PC-9 (cell line): ENCODE results near the gene ZNF609. TPM values are rescaled to one million over a fixed set of nuclear protein-coding genes. Genes with fewer than 3 reads are reported as not detected.
A peak's percentile ranks its signal among the peaks of the same experiment; 100 is the strongest.

Experiments
- BruUV-seq: library from RNA; stranded (reverse); fragments of 400-500 nt; replicated peaks from 2 replicates; lab custom pipeline; 2021; lab: Mats Ljungman, UMichigan
- CTCF ChIA-PET: fragments of 300-600 bp; sonication (Branson Sonifier 250); formaldehyde crosslinking; loops from one replicate; lab custom pipeline; 2022; ENCODE audit warnings: antibody characterized with exemption; lab: Charles Lee
- POLR2A ChIA-PET: fragments of 300-600 bp; sonication (Branson Sonifier 250); formaldehyde crosslinking; loops from one replicate; lab custom pipeline; 2022; ENCODE audit warnings: antibody characterized with exemption; ENCODE audit not compliant: unreplicated experiment; lab: Charles Lee
- DNase-seq, 2 experiments: peaks; one replicate each; pipeline versions ENCODE4 v3.0.0 to v3.0.0-alpha.2; 2015 to 2022; ENCODE audit warnings: mixed read lengths in 1 of 2
- H2AFZ ChIP-seq: fragments of 200-600 bp; sonication (generic); 2 replicates; pipeline ENCODE4 v1.8.1; 2017; ENCODE audit warnings: antibody characterized with exemption
- H3F3A ChIP-seq: fragments of 200-600 bp; sonication (generic); 2 replicates; pipeline ENCODE4 v1.8.1; 2017; ENCODE audit warnings: antibody characterized with exemption, mild to moderate bottlenecking, low read depth; ENCODE audit not compliant: insufficient read depth
- H3K27ac ChIP-seq: fragments of 200-600 bp; sonication (generic); 2 replicates; pipeline ENCODE4 v1.6.1; 2016; ENCODE audit warnings: mixed run types
- H3K27me3 ChIP-seq: fragments of 200-600 bp; sonication (generic); 2 replicates; pipeline ENCODE4 v1.6.1; 2016; ENCODE audit warnings: low read depth, mixed run types; ENCODE audit not compliant: insufficient read depth
- H3K36me3 ChIP-seq: fragments of 200-600 bp; sonication (generic); 2 replicates; pipeline ENCODE4 v1.6.1; 2016; ENCODE audit warnings: low read depth, mixed run types
- H3K4me1 ChIP-seq: fragments of 200-600 bp; sonication (generic); replicated peaks from 2 replicates; pipeline ENCODE4 v1.6.1; 2016; ENCODE audit warnings: mixed run types; ENCODE audit not compliant: insufficient read depth
- H3K4me2 ChIP-seq: fragments of 200-600 bp; sonication (generic); 2 replicates; pipeline ENCODE4 v1.6.1; 2017; ENCODE audit warnings: mixed run types
- H3K4me3 ChIP-seq: fragments of 200-600 bp; sonication (generic); 2 replicates; pipeline ENCODE4 v1.6.1; 2016; ENCODE audit warnings: mixed run types
- H3K79me2 ChIP-seq: fragments of 200-600 bp; sonication (generic); 2 replicates; pipeline ENCODE4 v1.6.1; 2017; ENCODE audit warnings: low read depth, mixed run types
- H3K9me2 ChIP-seq: fragments of 200-600 bp; sonication (generic); 2 replicates; pipeline ENCODE4 v1.8.1; 2017; ENCODE audit warnings: mild to moderate bottlenecking; ENCODE audit not compliant: insufficient read depth
- H3K9me3 ChIP-seq: fragments of 200-600 bp; sonication (generic); 2 replicates; pipeline ENCODE4 v1.8.1; 2016; ENCODE audit warnings: low read depth; ENCODE audit not compliant: insufficient read depth
- H4K20me1 ChIP-seq: fragments of 200-600 bp; sonication (generic); 2 replicates; pipeline ENCODE4 v1.8.1; 2017; ENCODE audit not compliant: insufficient read depth
- CTCF ChIP-seq: fragments of 200-600 bp; sonication (generic); conservative IDR thresholded peaks from 2 replicates; pipeline ENCODE4 v1.6.1; 2017; ENCODE audit warnings: mixed run types, antibody characterized with exemption, mild to moderate bottlenecking, moderate library complexity
- EZH2 ChIP-seq: fragments of 200-600 bp; sonication (generic); IDR thresholded peaks from 2 replicates; pipeline ENCODE4 v1.8.0; 2017; ENCODE audit warnings: antibody characterized with exemption, low read depth
- intact Hi-C: fragments of 100-400 bp; cut with micrococcal nuclease; formaldehyde crosslinking; loops from one replicate; pipeline ENCODE4 v1.10.0; 2022; ENCODE audit not compliant: unreplicated experiment
- total RNA-seq: library from RNA; stranded (reverse); gene quantifications from 2 replicates; pipeline ENCODE4 v1.2.3, GENCODE V29; 2021

The ZNF609 gene
- total RNA-seq, 1 experiment from 2014 or later, result 38.6 TPM

- Histone ChIP-seq H3K9me3 (no peaks in the 10 kb centered on the region), H4K20me1 (peaks cover 4% of the 10 kb centered on the region; the same call in 1 of the 2 replicates), H2AFZ (no peak overlapping the region), H3K36me3 (no peaks in the 10 kb centered on the region), H3K4me1 (no peaks in the 10 kb centered on the region), H3K27ac (no peak overlapping the region), H3K79me2 (no peaks in the 10 kb centered on the region), H3K27me3 (no peaks in the 10 kb centered on the region), H3K4me2 (no peak overlapping the region), H3K4me3 (no peak overlapping the region), H3F3A (no peaks in the 10 kb centered on the region; the same call in 1 of the 2 replicates), H3K9me2 (no peaks in the 10 kb centered on the region)
- POLR2A ChIA-PET, result no interaction called here
- intact Hi-C loops, result no loop called here
- CTCF ChIA-PET, result interaction anchor here (0.6 kb wide), 1 partner anchor 510 kb away, joined by 14 read pairs; no protein-coding TSS in a partner anchor
- no TSS peak for BruUV-seq
- TF ChIP-seq EZH2 (no peak), CTCF (no peak)
- DNase-seq, result no peak
Observed at GRCh38 chr15:64688770-64689169, 228.4 kb downstream of the ZNF609 start.

- CTCF ChIA-PET, result interaction anchor here (1.2 kb wide), 1 partner anchor 38 kb away, joined by 4 read pairs; no protein-coding TSS in a partner anchor
- no peaks in the 10 kb centered on the region for H3K9me3 ChIP-seq
- TF ChIP-seq EZH2 (no peak), CTCF (no peak)
- H3K9me2 ChIP-seq, result no peaks in the 10 kb centered on the region
- intact Hi-C loops, result no loop called here
- H3K79me2 ChIP-seq, result 0 out of 2 replicates have a peak, but pooled peaks cover 3% of the 10 kb centered on the region
- H3F3A ChIP-seq, result no peaks in the 10 kb centered on the region; the same call in 1 of the 2 replicates
- POLR2A ChIA-PET, result no interaction called here
- H3K27me3 ChIP-seq, result no peaks in the 10 kb centered on the region
- DNase-seq, result no peak
- no peak overlapping the region for H3K4me2 ChIP-seq
- no peak overlapping the region for H3K27ac ChIP-seq
- H4K20me1 ChIP-seq, result peaks cover 8% of the 10 kb centered on the region
- no peak overlapping the region for H2AFZ ChIP-seq
- BruUV-seq, result no TSS peak
- no peaks in the 10 kb centered on the region for H3K36me3 ChIP-seq
- no peak overlapping the region for H3K4me3 ChIP-seq
- no peaks in the 10 kb centered on the region for H3K4me1 ChIP-seq
Observed at GRCh38 chr15:64690008-64690407, 229.6 kb downstream of the ZNF609 start.

- CTCF ChIA-PET, result interaction anchor here (1.2 kb wide), 1 partner anchor 37 kb away, joined by 4 read pairs; no protein-coding TSS in a partner anchor
- Histone ChIP-seq H4K20me1 (peaks cover 11% of the 10 kb centered on the region), H3K4me2 (no peak overlapping the region), H3K4me3 (no peak overlapping the region), H3K36me3 (no peaks in the 10 kb centered on the region), H3K27me3 (no peaks in the 10 kb centered on the region), H3K9me2 (no peaks in the 10 kb centered on the region), H3K4me1 (no peaks in the 10 kb centered on the region), H3K9me3 (no peaks in the 10 kb centered on the region), H3K79me2 (0 out of 2 replicates have a peak, but pooled peaks cover 6% of the 10 kb centered on the region), H3F3A (no peaks in the 10 kb centered on the region; the same call in 1 of the 2 replicates), H2AFZ (no peak overlapping the region), H3K27ac (no peak overlapping the region)
- TF ChIP-seq CTCF, result peak; percentile 25; the same call in 1 of the 2 replicates
- no peak for TF ChIP-seq EZH2
- intact Hi-C loops, result no loop called here
- DNase-seq, result no peak
- no TSS peak for BruUV-seq
- POLR2A ChIA-PET, result no interaction called here
Observed at GRCh38 chr15:64690578-64691296, 230.4 kb downstream of the ZNF609 start.
